Neural cell (in vitro differentiated cells): Measurements from ENCODE around the gene NOTCH3.

Experiments
- CTCF ChIP-seq: fragments of 450-650 bp; IDR thresholded peaks from 2 replicates; pipeline ENCODE4 v1.5.1; 2014; ENCODE audit warnings: antibody characterized with exemption, mild to moderate bottlenecking, moderate library complexity; ENCODE audit not compliant: poor library complexity, severe bottlenecking
- EP300 ChIP-seq: fragments of 450-650 bp; conservative IDR thresholded peaks from 2 replicates; pipeline ENCODE4 v1.6.1; 2014; ENCODE audit warnings: antibody characterized with exemption, mild to moderate bottlenecking, moderate library complexity; ENCODE audit not compliant: poor library complexity, severe bottlenecking
- EZH2 ChIP-seq: fragments of 200-600, 300-800 bp; shearing (Covaris generic), sonication (generic); IDR thresholded peaks from 2 replicates; pipeline ENCODE4 v1.6.1; 2014; ENCODE audit warnings: antibody characterized with exemption, low read length, borderline replicate concordance, mild to moderate bottlenecking; ENCODE audit not compliant: insufficient read depth, poor library complexity, severe bottlenecking
- POLR2AphosphoS5 ChIP-seq: IDR thresholded peaks from 2 replicates; pipeline ENCODE4 v1.6.1; 2012
- SMC3 ChIP-seq: fragments of 450-650 bp; conservative IDR thresholded peaks from 2 replicates; pipeline ENCODE4 v1.6.1; 2014; ENCODE audit warnings: antibody characterized with exemption, mild to moderate bottlenecking, moderate library complexity; ENCODE audit not compliant: poor library complexity

- TF ChIP-seq CTCF: no peak
- TF ChIP-seq POLR2AphosphoS5: no peak
- TF ChIP-seq EZH2: no peak
- TF ChIP-seq SMC3: no peak
- no peak for TF ChIP-seq EP300
Measured at GRCh38 chr19:15236886-15237285, 36.1 kb upstream of the NOTCH3 start.
